Measurements from ENCODE around the gene NACC2.
A peak's percentile ranks its signal among the peaks of the same experiment; 100 is the strongest.

Gene NACC2

DNA sequence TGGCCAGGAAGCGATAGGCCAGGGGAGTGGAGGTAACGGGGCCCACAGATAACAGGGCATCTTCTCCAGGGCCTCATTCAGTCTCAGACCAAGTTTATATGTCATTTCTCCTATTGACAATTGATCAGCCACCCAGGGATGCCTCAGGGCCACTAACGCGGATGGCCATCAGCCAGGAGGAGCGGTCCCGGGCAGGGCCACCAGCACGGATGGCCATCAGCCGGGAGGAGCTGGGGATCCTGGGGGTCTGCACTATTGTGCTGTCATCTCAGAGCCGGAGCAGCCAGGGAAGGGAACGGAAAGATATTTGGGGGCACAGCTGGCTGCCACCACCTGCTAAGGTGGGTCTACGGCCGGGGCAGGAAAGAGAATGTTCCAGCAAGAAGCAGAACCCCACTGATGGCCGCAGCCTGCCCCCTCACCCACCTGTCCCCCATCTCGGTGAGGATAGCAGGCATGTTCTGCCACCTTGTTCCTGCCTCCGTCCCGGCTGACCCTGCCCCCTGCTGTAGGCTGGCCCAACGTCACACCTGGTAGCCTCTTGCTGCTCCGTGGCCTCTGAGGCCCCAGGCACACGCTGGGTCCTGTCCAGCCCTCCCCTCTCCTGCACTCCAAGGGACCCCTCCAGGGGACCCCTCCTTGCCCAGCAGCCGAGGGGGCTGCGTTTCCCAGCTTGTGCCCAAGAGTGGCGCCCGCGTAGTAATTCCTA lies 112.4 kb downstream of the NACC2 start:
- H2BK120ac ChIP-seq (ENCODE audit: low read depth, low read length), result no peak overlapping the region

DNA sequence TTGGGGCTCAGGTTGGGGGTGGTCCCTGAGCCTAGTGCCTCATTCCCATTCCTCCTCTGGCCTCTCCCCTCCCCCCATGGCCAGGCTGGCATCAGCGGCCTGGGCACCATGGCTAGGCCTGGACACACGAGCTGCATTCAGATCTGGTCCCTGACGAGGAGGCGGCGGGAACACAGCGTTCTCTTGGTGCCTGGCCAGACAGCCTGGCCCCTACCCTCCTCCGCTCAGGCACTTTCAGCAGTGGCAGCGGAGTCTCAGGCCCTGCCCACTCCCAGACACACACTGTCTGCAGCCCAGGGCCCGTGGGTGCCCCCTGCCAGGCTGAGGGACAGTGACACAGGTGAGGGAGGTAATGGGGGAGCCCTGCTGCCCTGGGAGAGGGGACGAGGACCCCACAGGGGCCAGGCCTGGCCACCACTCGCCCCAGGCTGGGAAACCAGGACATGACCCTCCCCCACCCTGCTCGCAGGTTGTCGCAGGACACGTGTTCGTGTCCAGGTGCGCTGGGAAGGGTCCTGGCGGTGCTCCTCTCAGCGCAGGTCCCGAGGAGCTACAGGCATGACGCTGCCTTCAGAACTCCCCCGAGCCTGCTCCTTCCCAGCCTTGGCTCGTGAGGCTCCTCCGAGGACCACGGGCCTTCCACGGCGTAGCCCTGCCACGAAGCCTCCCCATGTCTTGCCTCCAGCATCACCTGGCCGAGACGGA lies 114.0 kb downstream of the NACC2 start:
- Histone ChIP-seq H3K9ac (ENCODE audit: low read depth, low read length, poor library complexity) (peak overlapping the region; percentile 77), H3K14ac (ENCODE audit: low read length) (no peak overlapping the region), H3K23ac (ENCODE audit: low read depth, low read length, poor library complexity) (peak overlapping the region; percentile 65), H3K4ac (ENCODE audit: low read length) (no peak overlapping the region), H3K4me1 (ENCODE audit: control insufficient read depth in 2 of 2, insufficient read depth in 1 of 2, low read depth in 1 of 2, low read length in 2 of 2) (peaks cover 10 to 15% of the 10 kb centered on the region in 2 donors), H3K79me1 (ENCODE audit: low read depth, low read length) (peaks cover 2% of the 10 kb centered on the region), H2AK5ac (ENCODE audit: low read depth, low read length) (peak overlapping the region; percentile 83), H2BK12ac (ENCODE audit: low read length) (peak overlapping the region; percentile 73), H3K36me3 (replicated peaks in 1 of 2; ENCODE audit: control insufficient read depth in 2 of 2, insufficient read depth in 2 of 2, low read length in 2 of 2) (no peaks in the 10 kb centered on the region), H3K4me3 (ENCODE audit: low read length in 2 of 2) (no peak overlapping the region), H2BK15ac (ENCODE audit: low read length) (peak overlapping the region; percentile 89), H3K27ac (replicated peaks; ENCODE audit: low read length) (no peak overlapping the region), H3K9me3 (replicated peaks in 1 of 2; ENCODE audit: control insufficient read depth in 2 of 2, insufficient read depth in 1 of 2, low read depth in 1 of 2, low read length in 2 of 2) (no peaks in the 10 kb centered on the region), H2BK5ac (ENCODE audit: low read length) (no peak overlapping the region), H3K18ac (ENCODE audit: low read length) (peak overlapping the region; percentile 70), H2AFZ (ENCODE audit: low read length) (no peak overlapping the region), H2BK120ac (ENCODE audit: low read depth, low read length) (peak overlapping the region; percentile 47), H4K91ac (ENCODE audit: low read depth, low read length, poor library complexity) (no peak overlapping the region), H4K8ac (ENCODE audit: low read depth, low read length) (no peak overlapping the region), H3K4me2 (ENCODE audit: insufficient read depth, low read length, poor library complexity, severe bottlenecking) (no peak overlapping the region), H3K27me3 (ENCODE audit: control insufficient read depth in 3 of 3, insufficient read depth in 3 of 3, low read depth in 1 of 3, low read length in 3 of 3) (peaks cover 0 to 48% (median 0%) of the 10 kb centered on the region in 3 experiments)
- no CpG with 5 or more reads among the region's 29 CpGs for WGBS, 2 donors (ENCODE audit: extremely low coverage in 2 of 2, insufficient read length in 2 of 2, insufficient replicate concordance in 1 of 2)
- DNase-seq (ENCODE audit: low spot score), result no peak

More for the DNA sequence above, 112.4 kb downstream of the NACC2 start:
- peak overlapping the region; percentile 73 for H3K18ac ChIP-seq (ENCODE audit: low read length)
- H3K4ac ChIP-seq (ENCODE audit: low read length), result peak overlapping the region; percentile 38
- H4K8ac ChIP-seq (ENCODE audit: low read depth, low read length), result no peak overlapping the region
- WGBS, 2 donors (ENCODE audit: extremely low coverage in 2 of 2, insufficient read length in 2 of 2, insufficient replicate concordance in 1 of 2), result no CpG with 5 or more reads among the region's 24 CpGs
- no peaks in the 10 kb centered on the region for H3K9me3 ChIP-seq (replicated peaks in 1 of 2; ENCODE audit: control insufficient read depth in 2 of 2, insufficient read depth in 1 of 2, low read depth in 1 of 2, low read length in 2 of 2)
- no peak overlapping the region for H2BK12ac ChIP-seq (ENCODE audit: low read length)
- peaks cover 5 to 17% of the 10 kb centered on the region in 2 donors for H3K4me1 ChIP-seq (ENCODE audit: control insufficient read depth in 2 of 2, insufficient read depth in 1 of 2, low read depth in 1 of 2, low read length in 2 of 2)
- no peak overlapping the region for H2AFZ ChIP-seq (ENCODE audit: low read length)
- DNase-seq (ENCODE audit: low spot score), result no peak
- no peak overlapping the region for H3K4me2 ChIP-seq (ENCODE audit: insufficient read depth, low read length, poor library complexity, severe bottlenecking)
- H2BK5ac ChIP-seq (ENCODE audit: low read length), result no peak overlapping the region
- H3K27ac ChIP-seq (replicated peaks; ENCODE audit: low read length), result no peak overlapping the region
- H2AK5ac ChIP-seq (ENCODE audit: low read depth, low read length), result peak overlapping the region; percentile 10
- H3K27me3 ChIP-seq (ENCODE audit: control insufficient read depth in 3 of 3, insufficient read depth in 3 of 3, low read depth in 1 of 3, low read length in 3 of 3), result peaks cover 0 to 42% (median 0%) of the 10 kb centered on the region in 3 experiments
- H3K9ac ChIP-seq (ENCODE audit: low read depth, low read length, poor library complexity), result no peak overlapping the region
- no peak overlapping the region for H3K14ac ChIP-seq (ENCODE audit: low read length)
- H3K36me3 ChIP-seq (replicated peaks in 1 of 2; ENCODE audit: control insufficient read depth in 2 of 2, insufficient read depth in 2 of 2, low read length in 2 of 2), result no peaks in the 10 kb centered on the region
- H3K4me3 ChIP-seq (ENCODE audit: low read length in 2 of 2), result no peak overlapping the region
- H2BK15ac ChIP-seq (ENCODE audit: low read length), result peak overlapping the region; percentile 6
- H3K79me1 ChIP-seq (ENCODE audit: low read depth, low read length), result peaks cover 2% of the 10 kb centered on the region
- H3K23ac ChIP-seq (ENCODE audit: low read depth, low read length, poor library complexity), result no peak overlapping the region
- H4K91ac ChIP-seq (ENCODE audit: low read depth, low read length, poor library complexity), result no peak overlapping the region

DNA sequence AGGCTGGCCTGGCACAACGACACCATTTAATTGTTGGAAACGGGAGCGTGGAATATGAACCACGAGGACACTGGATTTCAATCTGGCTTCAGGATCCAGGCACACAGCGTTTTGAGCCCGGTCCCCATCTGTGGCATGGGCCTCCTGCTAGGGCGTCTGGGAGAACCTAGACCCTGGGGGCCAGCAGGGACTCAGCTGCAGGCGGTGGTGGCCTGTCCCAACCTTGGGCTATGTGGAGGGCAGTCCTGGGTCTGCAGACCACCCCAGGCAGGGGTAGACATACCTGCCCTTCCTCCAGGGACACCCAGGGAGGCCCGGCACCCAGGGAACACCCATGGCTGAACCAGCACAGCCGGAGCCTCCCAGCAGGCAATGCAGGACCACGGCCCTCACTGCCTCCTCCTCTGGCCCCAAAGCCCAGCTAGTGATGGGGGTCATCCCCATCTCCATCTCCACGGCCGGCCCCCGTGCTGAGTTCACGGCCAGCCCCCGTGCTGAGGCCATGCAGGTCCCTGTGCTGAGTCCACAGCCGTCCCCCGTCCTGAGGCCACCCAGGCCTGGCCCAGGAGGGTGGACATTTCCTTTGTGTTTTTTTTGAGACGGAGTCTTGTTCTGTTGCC lies 115.4 kb downstream of the NACC2 start:
- Histone ChIP-seq H3K27me3 (ENCODE audit: control insufficient read depth in 3 of 3, insufficient read depth in 3 of 3, low read depth in 1 of 3, low read length in 3 of 3) (peaks cover 0 to 46% (median 0%) of the 10 kb centered on the region in 3 experiments), H4K91ac (ENCODE audit: low read depth, low read length, poor library complexity) (no peak overlapping the region), H2BK5ac (ENCODE audit: low read length) (no peak overlapping the region), H3K14ac (ENCODE audit: low read length) (no peak overlapping the region), H3K23ac (ENCODE audit: low read depth, low read length, poor library complexity) (no peak overlapping the region), H3K4me1 (ENCODE audit: control insufficient read depth in 2 of 2, insufficient read depth in 1 of 2, low read depth in 1 of 2, low read length in 2 of 2) (peaks cover 7 to 10% of the 10 kb centered on the region in 2 donors), H3K4me2 (ENCODE audit: insufficient read depth, low read length, poor library complexity, severe bottlenecking) (no peak overlapping the region), H2BK120ac (ENCODE audit: low read depth, low read length) (no peak overlapping the region), H3K27ac (replicated peaks; ENCODE audit: low read length) (no peak overlapping the region), H3K4me3 (ENCODE audit: low read length in 2 of 2) (no peak overlapping the region), H4K8ac (ENCODE audit: low read depth, low read length) (no peak overlapping the region), H2AFZ (ENCODE audit: low read length) (no peak overlapping the region), H3K79me1 (ENCODE audit: low read depth, low read length) (peaks cover 4% of the 10 kb centered on the region), H3K4ac (ENCODE audit: low read length) (no peak overlapping the region), H3K9me3 (replicated peaks in 1 of 2; ENCODE audit: control insufficient read depth in 2 of 2, insufficient read depth in 1 of 2, low read depth in 1 of 2, low read length in 2 of 2) (no peaks in the 10 kb centered on the region), H2BK12ac (ENCODE audit: low read length) (peak overlapping the region; percentile 88), H3K18ac (ENCODE audit: low read length) (peak overlapping the region; percentile 60), H3K9ac (ENCODE audit: low read depth, low read length, poor library complexity) (no peak overlapping the region), H3K36me3 (replicated peaks in 1 of 2; ENCODE audit: control insufficient read depth in 2 of 2, insufficient read depth in 2 of 2, low read length in 2 of 2) (no peaks in the 10 kb centered on the region), H2BK15ac (ENCODE audit: low read length) (peak overlapping the region; percentile 4), H2AK5ac (ENCODE audit: low read depth, low read length) (peak overlapping the region; percentile 30)
- WGBS, 2 donors (ENCODE audit: extremely low coverage in 2 of 2, insufficient read length in 2 of 2, insufficient replicate concordance in 1 of 2), result no CpG with 5 or more reads among the region's 19 CpGs
- DNase-seq (ENCODE audit: low spot score), result no peak

Data from neuronal stem cell (in vitro differentiated cells).